OCI-LY7 (cell line): Measurements from ENCODE around the gene RNF166. TPM values are rescaled to one million over a fixed set of nuclear protein-coding genes. Genes with fewer than 3 reads are reported as not detected.
A peak's percentile ranks its signal among the peaks of the same experiment; 100 is the strongest.

Experiments used
- BruUV-seq: library from RNA; stranded (reverse); fragments of 400-500 nt; replicated peaks from 2 replicates; lab custom pipeline; 2021; lab: Mats Ljungman, UMichigan
- CTCF ChIA-PET: fragments of 300-600 bp; sonication (Branson Sonifier 250); formaldehyde crosslinking; loops from one replicate; lab custom pipeline; 2022; ENCODE audit warnings: antibody characterized with exemption; ENCODE audit not compliant: unreplicated experiment; lab: Charles Lee
- POLR2A ChIA-PET: fragments of 300-600 bp; sonication (Branson Sonifier 250); formaldehyde crosslinking; loops from one replicate; lab custom pipeline; 2022; ENCODE audit warnings: antibody characterized with exemption; lab: Charles Lee
- DNase-seq: peaks from one replicate; pipeline ENCODE4 v3.0.0-alpha.2; 2015; ENCODE audit warnings: low spot score
- H2AFZ ChIP-seq: fragments of 200-600 bp; sonication (generic), shearing (Covaris generic); 2 replicates; pipeline ENCODE4 v1.6.1; 2014; ENCODE audit warnings: mild to moderate bottlenecking, antibody characterized with exemption, low read length, moderate library complexity
- H3K27ac ChIP-seq: fragments of 200-600 bp; sonication (generic); 2 replicates; pipeline ENCODE4 v1.5.1; 2014; ENCODE audit warnings: mixed run types, low read depth, mild to moderate bottlenecking, moderate library complexity, low read length, inconsistent platforms; ENCODE audit not compliant: poor library complexity, severe bottlenecking
- H3K36me3 ChIP-seq: fragments of 200-600 bp; sonication (generic); 2 replicates; pipeline ENCODE4 v1.6.1; 2014; ENCODE audit warnings: mild to moderate bottlenecking, antibody characterized with exemption, low read length, moderate library complexity, mixed read lengths; ENCODE audit not compliant: insufficient read depth
- H3K4me1 ChIP-seq: fragments of 200-600 bp; sonication (generic); 2 replicates; pipeline ENCODE4 v1.5.1; 2014; ENCODE audit warnings: mild to moderate bottlenecking, low read length; ENCODE audit not compliant: insufficient read depth, poor library complexity, severe bottlenecking
- H3K4me2 ChIP-seq: fragments of 200-600 bp; sonication (generic); 2 replicates; pipeline ENCODE4 v1.6.1; 2014; ENCODE audit warnings: mild to moderate bottlenecking, low read length
- H3K4me3 ChIP-seq: fragments of 200-600 bp; sonication (generic); 2 replicates; pipeline ENCODE4 v1.5.1; 2014; ENCODE audit warnings: mild to moderate bottlenecking, low read depth, low read length; ENCODE audit not compliant: poor library complexity, severe bottlenecking
- H3K79me2 ChIP-seq: fragments of 200-600 bp; sonication (generic); 2 replicates; pipeline ENCODE4 v1.6.1; 2016; ENCODE audit warnings: low read depth, mild to moderate bottlenecking, low read length, moderate library complexity, mixed read lengths; ENCODE audit not compliant: insufficient read depth
- H3K9me2 ChIP-seq: fragments of 200-600 bp; sonication (generic); 2 replicates; pipeline ENCODE4 v1.6.1; 2016; ENCODE audit warnings: mild to moderate bottlenecking, low read length, mixed read lengths; ENCODE audit not compliant: insufficient read depth
- H3K9me3 ChIP-seq: fragments of 200-600 bp; sonication (generic); 2 replicates; pipeline ENCODE4 v1.6.1; 2014; ENCODE audit warnings: mild to moderate bottlenecking, mixed run types, low read length, mixed read lengths
- H4K20me1 ChIP-seq: fragments of 200-600 bp; sonication (generic); 2 replicates; pipeline ENCODE4 v1.6.1; 2014; ENCODE audit warnings: mild to moderate bottlenecking, antibody characterized with exemption, low read length, moderate library complexity, mixed read lengths; ENCODE audit not compliant: insufficient read depth
- CTCF ChIP-seq: fragments of 200-600 bp; sonication (generic); conservative IDR thresholded peaks from 2 replicates; pipeline ENCODE4 v1.5.1; 2014; ENCODE audit warnings: mild to moderate bottlenecking, antibody characterized with exemption, low read length, moderate library complexity, mixed read lengths
- EZH2phosphoT487 ChIP-seq: fragments of 200-600 bp; sonication (generic); IDR thresholded peaks from 2 replicates; pipeline ENCODE4 v1.6.1; 2018; ENCODE audit warnings: low read depth, borderline replicate concordance, mild to moderate bottlenecking, mixed run types, antibody characterized with exemption, low read length, moderate library complexity, mixed read lengths
- intact Hi-C: fragments of 100-400 bp; cut with micrococcal nuclease; formaldehyde crosslinking; loops from one replicate; pipeline ENCODE4 v1.10.0; 2022; ENCODE audit not compliant: unreplicated experiment
- total RNA-seq, 2 experiments: library from RNA; depleted of rRNA in 1 of 2; stranded (reverse); fragments of >200 nt in 1 of 2; shearing (Covaris generic) in 1 of 2; gene quantifications; 2 replicates each; pipeline ENCODE4 v1.2.3, GENCODE V29; 2014 to 2022

Gene RNF166
- total RNA-seq, 2 experiments from 2014 or later = 52.4 to 56.2 TPM

- H3K79me2 ChIP-seq = peaks cover 7% of the 10 kb centered on the region; the same call in 1 of the 2 replicates
- H4K20me1 ChIP-seq = no peaks in the 10 kb centered on the region
- no peak overlapping the region for H3K27ac ChIP-seq
- ChIA-PET POLR2A (no interaction called here), CTCF (no interaction called here)
- H3K36me3 ChIP-seq = peaks cover 24% of the 10 kb centered on the region; the same call in 1 of the 2 replicates
- H3K9me2 ChIP-seq = no peaks in the 10 kb centered on the region
- peak; percentile 20 for DNase-seq
- H3K4me1 ChIP-seq = peaks cover 53% of the 10 kb centered on the region
- no TSS peak for BruUV-seq
- no peak overlapping the region for H3K4me2 ChIP-seq
- intact Hi-C loops = loop anchor here (1.0 kb wide), 1 partner anchor 12 kb away; the partner anchor contains the start of gene SNAI3
- no peak overlapping the region for H3K4me3 ChIP-seq
- no peaks in the 10 kb centered on the region for H3K9me3 ChIP-seq
- no peak overlapping the region for H2AFZ ChIP-seq
- TF ChIP-seq EZH2phosphoT487 (no peak), CTCF (no peak)
Observed at GRCh38 chr16:88698646-88699045, 7.6 kb downstream of the RNF166 start.

GRCh38 chr16:88697831-88698615 is 8.2 kb downstream of the RNF166 start:
- Histone ChIP-seq H3K4me1 (peaks cover 53% of the 10 kb centered on the region), H2AFZ (no peak overlapping the region), H3K79me2 (peaks cover 7% of the 10 kb centered on the region; the same call in 1 of the 2 replicates), H3K9me3 (no peaks in the 10 kb centered on the region), H3K4me2 (no peak overlapping the region), H3K4me3 (no peak overlapping the region), H3K27ac (no peak overlapping the region), H3K36me3 (peaks cover 24% of the 10 kb centered on the region; the same call in 1 of the 2 replicates), H3K9me2 (no peaks in the 10 kb centered on the region), H4K20me1 (no peaks in the 10 kb centered on the region)
- ChIA-PET POLR2A (no interaction called here), CTCF (no interaction called here)
- intact Hi-C loops = loop anchor here (1.0 kb wide), 1 partner anchor 12 kb away; the partner anchor contains the start of gene SNAI3
- TF ChIP-seq CTCF (peak; percentile 56; the same call in 1 of the 2 replicates), EZH2phosphoT487 (no peak)
- BruUV-seq = no TSS peak
- peak; percentile 20 for DNase-seq
